GM12874 (cell line): ENCODE results near the gene EMC8.

Experiments used
- CTCF ChIP-seq: IDR thresholded peaks from 2 replicates; pipeline ENCODE4 v1.5.1; 2011; ENCODE audit warnings: low read depth, mild to moderate bottlenecking, control low read depth, low read length, moderate library complexity; ENCODE audit not compliant: insufficient read depth

Gene EMC8

GRCh38 chr16:85844169-85844481 is 44.8 kb upstream of the EMC8 start:
- TF ChIP-seq CTCF, result no peak

GRCh38 chr16:85843471-85844168 is 44.3 kb upstream of the EMC8 start:
- no peak for TF ChIP-seq CTCF

- no peak for TF ChIP-seq CTCF
Measured at GRCh38 chr16:85842848-85843247, 43.5 kb upstream of the EMC8 start.

- TF ChIP-seq CTCF, result no peak
Measured at GRCh38 chr16:85842435-85842834, 43.1 kb upstream of the EMC8 start.

GRCh38 chr16:85840801-85841200 is 41.5 kb upstream of the EMC8 start:
- TF ChIP-seq CTCF, result no peak

- no peak for TF ChIP-seq CTCF
Measured at GRCh38 chr16:85840395-85840794, 41.1 kb upstream of the EMC8 start.

GRCh38 chr16:85839681-85840240 is 40.4 kb upstream of the EMC8 start:
- TF ChIP-seq CTCF, result no peak
